Measurements from ENCODE around the gene TLK1. TPM values are rescaled to one million over a fixed set of nuclear protein-coding genes. Genes with fewer than 3 reads are reported as not detected.

The TLK1 gene
- polyA plus RNA-seq, 1 of the 3 experiments (the other 2 are of a cell fraction) = 4.8 TPM

DNA sequence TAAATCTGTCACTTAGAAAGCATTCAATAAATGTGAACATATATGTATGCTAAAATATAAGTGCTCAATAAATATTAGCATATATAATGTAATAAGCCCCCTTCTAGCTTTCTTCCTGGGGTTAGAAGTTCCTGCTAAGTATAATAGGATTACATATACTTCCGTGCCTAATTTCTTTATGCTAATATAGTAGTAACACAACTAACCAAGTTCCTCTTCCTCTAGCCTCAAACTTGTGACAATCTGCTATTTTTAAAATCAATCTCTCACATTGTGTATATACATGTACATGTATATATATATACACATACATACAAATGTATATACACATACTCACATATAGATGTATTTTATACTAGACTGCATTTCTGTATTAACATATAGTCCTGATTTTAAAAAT, 32.2 kb downstream of the TLK1 start (continued):
- no peak for TF ChIP-seq IRF3 (IDR thresholded peaks at IDR 0.05; ENCODE audit: low read depth, low read length)
- TF ChIP-seq, protein P1, sequence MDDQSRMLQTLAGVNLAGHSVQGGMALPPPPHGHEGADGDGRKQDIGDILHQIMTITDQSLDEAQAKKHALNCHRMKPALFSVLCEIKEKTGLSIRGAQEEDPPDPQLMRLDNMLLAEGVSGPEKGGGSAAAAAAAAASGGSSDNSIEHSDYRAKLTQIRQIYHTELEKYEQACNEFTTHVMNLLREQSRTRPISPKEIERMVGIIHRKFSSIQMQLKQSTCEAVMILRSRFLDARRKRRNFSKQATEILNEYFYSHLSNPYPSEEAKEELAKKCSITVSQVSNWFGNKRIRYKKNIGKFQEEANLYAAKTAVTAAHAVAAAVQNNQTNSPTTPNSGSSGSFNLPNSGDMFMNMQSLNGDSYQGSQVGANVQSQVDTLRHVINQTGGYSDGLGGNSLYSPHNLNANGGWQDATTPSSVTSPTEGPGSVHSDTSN (IDR thresholded peaks at IDR 0.05) = no peak
- TF ChIP-seq POLR2AphosphoS5 (IDR thresholded peaks at IDR 0.05; ENCODE audit: low read depth, low read length) = no peak
- TF ChIP-seq GATA2 (CRISPR knock-in tag; IDR thresholded peaks at IDR 0.05) = no peak
- no peak for TF ChIP-seq RXRA (IDR thresholded peaks at IDR 0.05; ENCODE audit: borderline replicate concordance, low read depth)
- no peak for TF ChIP-seq MXI1 (IDR thresholded peaks at IDR 0.05; ENCODE audit: low read depth, low read length)

DNA sequence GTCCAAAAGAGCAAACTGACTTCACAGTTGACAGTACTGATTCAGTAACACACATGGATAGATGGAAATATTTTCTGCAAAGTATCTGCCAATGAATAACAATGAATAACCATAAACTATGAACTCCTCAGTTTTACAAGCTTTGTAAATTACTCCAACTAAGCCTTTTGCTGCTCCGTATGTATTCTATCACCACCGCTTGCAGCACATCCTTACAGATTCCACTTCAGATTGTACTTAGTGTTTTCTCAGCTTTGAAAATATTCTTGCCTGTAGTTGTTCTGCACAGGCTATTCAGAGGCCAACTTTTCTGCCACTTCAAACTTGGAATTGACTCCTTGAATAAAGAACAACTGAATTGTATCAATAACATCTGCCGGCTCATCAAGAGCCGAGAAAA, 36.2 kb downstream of the TLK1 start:
- no peaks in the 10 kb centered on the region; a peak in 1 of 4 replicates for H3K4me1 ChIP-seq (ENCODE audit: control insufficient read depth in 1 of 2, insufficient read depth in 2 of 2, low read depth in 1 of 2, low read length in 1 of 2)
- H4K20me1 ChIP-seq (ENCODE audit: insufficient read depth) = peaks cover 71% of the 10 kb centered on the region
- peaks cover 95% of the 10 kb centered on the region for H3K79me2 ChIP-seq (ENCODE audit: insufficient read depth)
- 84% methylated on average over 4 of the region's 4 CpGs for WGBS (ENCODE audit: low lambda C conversion rate)
- POLR2A ChIA-PET = no interaction called here
- no peaks in the 10 kb centered on the region for H3K27me3 ChIP-seq (ENCODE audit: insufficient read depth)
- CTCF ChIA-PET = interaction anchor here (0.7 to 1.5 kb wide), 5 partner anchors 18 to 292 kb away, joined by 3 to 5 read pairs (median 3); no protein-coding TSS in a partner anchor
- no peak overlapping the region for H3K9ac ChIP-seq
- TF ChIP-seq MEF2A (IDR thresholded peaks at IDR 0.05; ENCODE audit: borderline replicate concordance, low read depth) (no peak), TCF12 (IDR thresholded peaks at IDR 0.05) (no peak), USF2 (IDR thresholded peaks at IDR 0.05; ENCODE audit: borderline replicate concordance, low read depth, low read length) (no peak), TAF1 (IDR thresholded peaks at IDR 0.05; ENCODE audit: borderline replicate concordance, low read depth, low read length) (no peak), MXI1 (IDR thresholded peaks at IDR 0.05; ENCODE audit: low read depth, low read length) (no peak), RXRA (IDR thresholded peaks at IDR 0.05; ENCODE audit: borderline replicate concordance, low read depth) (no peak), YY1 (IDR thresholded peaks at IDR 0.05; ENCODE audit: low read depth) (no peak), FOSL2 (IDR thresholded peaks at IDR 0.05; ENCODE audit: borderline replicate concordance, low read depth) (no peak), ELF1 (IDR thresholded peaks at IDR 0.05) (no peak), GABPA (IDR thresholded peaks at IDR 0.05; ENCODE audit: low read depth) (no peak), FOXJ3 (CRISPR knock-in tag; IDR thresholded peaks at IDR 0.05) (no peak), NFIC (IDR thresholded peaks at IDR 0.05; ENCODE audit: borderline replicate concordance) (no peak)
- TF ChIP-seq, protein P2, sequence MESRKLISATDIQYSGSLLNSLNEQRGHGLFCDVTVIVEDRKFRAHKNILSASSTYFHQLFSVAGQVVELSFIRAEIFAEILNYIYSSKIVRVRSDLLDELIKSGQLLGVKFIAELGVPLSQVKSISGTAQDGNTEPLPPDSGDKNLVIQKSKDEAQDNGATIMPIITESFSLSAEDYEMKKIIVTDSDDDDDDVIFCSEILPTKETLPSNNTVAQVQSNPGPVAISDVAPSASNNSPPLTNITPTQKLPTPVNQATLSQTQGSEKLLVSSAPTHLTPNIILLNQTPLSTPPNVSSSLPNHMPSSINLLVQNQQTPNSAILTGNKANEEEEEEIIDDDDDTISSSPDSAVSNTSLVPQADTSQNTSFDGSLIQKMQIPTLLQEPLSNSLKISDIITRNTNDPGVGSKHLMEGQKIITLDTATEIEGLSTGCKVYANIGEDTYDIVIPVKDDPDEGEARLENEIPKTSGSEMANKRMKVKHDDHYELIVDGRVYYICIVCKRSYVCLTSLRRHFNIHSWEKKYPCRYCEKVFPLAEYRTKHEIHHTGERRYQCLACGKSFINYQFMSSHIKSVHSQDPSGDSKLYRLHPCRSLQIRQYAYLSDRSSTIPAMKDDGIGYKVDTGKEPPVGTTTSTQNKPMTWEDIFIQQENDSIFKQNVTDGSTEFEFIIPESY (IDR thresholded peaks at IDR 0.05; ENCODE audit: borderline replicate concordance, low read depth) = no peak
- TF ChIP-seq, protein P3, sequence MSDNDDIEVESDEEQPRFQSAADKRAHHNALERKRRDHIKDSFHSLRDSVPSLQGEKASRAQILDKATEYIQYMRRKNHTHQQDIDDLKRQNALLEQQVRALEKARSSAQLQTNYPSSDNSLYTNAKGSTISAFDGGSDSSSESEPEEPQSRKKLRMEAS (IDR thresholded peaks at IDR 0.05; ENCODE audit: low read depth) = no peak
- TF ChIP-seq, protein P1 (IDR thresholded peaks at IDR 0.05) = no peak
- H3K9me2 ChIP-seq = no peaks in the 10 kb centered on the region
- H3K9me3 ChIP-seq = no peaks in the 10 kb centered on the region
- no peak for DNase-seq
- H3F3A ChIP-seq (replicated peaks; ENCODE audit: insufficient read depth) = peaks cover 3% of the 10 kb centered on the region
- H3K27ac ChIP-seq (ENCODE audit: low read depth in 2 of 2, low read length in 1 of 2) = no peak overlapping the region
- H2AFZ ChIP-seq (ENCODE audit: low read depth) = no peak overlapping the region
- no peak overlapping the region for H3K4me2 ChIP-seq
- no peaks in the 10 kb centered on the region for H3K36me3 ChIP-seq (replicated peaks in 1 of 2; ENCODE audit: control insufficient read depth in 1 of 2, insufficient read depth in 2 of 2, low read length in 1 of 2)
- H3K4me3 ChIP-seq (ENCODE audit: low read depth in 2 of 2, low read length in 1 of 2) = no peak overlapping the region
